Fibroblast of lung (primary cell): ENCODE results near the gene USP36. TPM values are rescaled to one million over a fixed set of nuclear protein-coding genes. Genes with fewer than 3 reads are reported as not detected.

Experiments used
- DNase-seq, 2 donors: peaks; one replicate each; pipeline versions ENCODE4 v3.0.0 to v3.0.0-alpha.2; 2010; ENCODE audit warnings: low read depth in 2 of 2
- H2AFZ ChIP-seq: 2 replicates; pipeline ENCODE4 v1.5.1; 2012; ENCODE audit warnings: low read length, control low read depth, inconsistent platforms
- H3K27ac ChIP-seq: 2 replicates; pipeline ENCODE4 v1.5.1; 2011; ENCODE audit warnings: low read length, control low read depth; ENCODE audit not compliant: insufficient read depth
- H3K27me3 ChIP-seq: 2 replicates; pipeline ENCODE4 v1.5.1; 2011; ENCODE audit warnings: mild to moderate bottlenecking, low read length; ENCODE audit not compliant: control insufficient read depth, insufficient read depth
- H3K36me3 ChIP-seq: 2 replicates; pipeline ENCODE4 v1.5.1; 2011; ENCODE audit warnings: low read length; ENCODE audit not compliant: control insufficient read depth, insufficient read depth
- H3K4me1 ChIP-seq: 2 replicates; pipeline ENCODE4 v1.5.1; 2011; ENCODE audit warnings: low read length; ENCODE audit not compliant: control insufficient read depth, insufficient read depth; ENCODE audit errors: extremely low read depth
- H3K4me2 ChIP-seq: 2 replicates; pipeline ENCODE4 v1.5.1; 2011; ENCODE audit warnings: low read length, control low read depth; ENCODE audit not compliant: insufficient read depth; ENCODE audit errors: extremely low read depth
- H3K4me3 ChIP-seq, 4 experiments: fragments of 200-600 bp in 1 of 4; sonication (generic) in 1 of 4; replicated peaks in 1 of 4; 2 replicates each; pipeline ENCODE4 v1.5.1; 2011 to 2016; ENCODE audit warnings: low read length in 4 of 4, low read depth in 3 of 4, mild to moderate bottlenecking in 3 of 4, control low read depth in 2 of 4, inconsistent platforms in 1 of 4, mixed read lengths in 1 of 4; ENCODE audit not compliant: insufficient read depth in 1 of 4; ENCODE audit errors: control extremely low read depth in 1 of 4
- H3K79me2 ChIP-seq: 2 replicates; pipeline ENCODE4 v1.5.1; 2012; ENCODE audit warnings: mild to moderate bottlenecking, low read length, inconsistent platforms; ENCODE audit not compliant: control insufficient read depth, insufficient read depth
- H3K9ac ChIP-seq: 2 replicates; pipeline ENCODE4 v1.5.1; 2011; ENCODE audit warnings: mild to moderate bottlenecking, low read length, control low read depth; ENCODE audit not compliant: insufficient read depth
- H3K9me3 ChIP-seq: 2 replicates; pipeline ENCODE4 v1.5.1; 2012; ENCODE audit warnings: low read depth, low read length; ENCODE audit not compliant: control insufficient read depth, insufficient read depth
- H4K20me1 ChIP-seq: 2 replicates; pipeline ENCODE4 v1.5.1; 2011; ENCODE audit warnings: low read length; ENCODE audit not compliant: control insufficient read depth, insufficient read depth; ENCODE audit errors: extremely low read depth
- EZH2 ChIP-seq: IDR thresholded peaks from 2 replicates; pipeline ENCODE4 v1.5.1; 2012; ENCODE audit warnings: low read length, control low read depth, mild to moderate bottlenecking; ENCODE audit errors: missing control alignments
- polyA plus RNA-seq, 2 donors: library from polyadenylated mRNA; depleted of rRNA in 1 of 2; stranded (reverse) in 1 of 2; unstranded in 1 of 2; fragments of >200 nt; gene quantifications; 2 replicates each; pipeline ENCODE4 v1.2.1, GENCODE V29; 2011 to 2012; ENCODE audit warnings: missing spikeins in 1 of 2
- total RNA-seq: library from RNA; depleted of rRNA; stranded (reverse); fragments of >200 nt; gene quantifications from 2 replicates; pipeline ENCODE4 v1.2.1, GENCODE V29; 2014
- TF ChIP-seq, protein P1 (sequence below), 2 donors: IDR thresholded peaks in 1 of 2; conservative IDR thresholded peaks in 1 of 2; 1 replicate in 1 of 2; 2 replicates in 1 of 2; pipeline ENCODE4 v1.5.1; 2011 to 2012; ENCODE audit warnings: low read length in 2 of 2, control low read depth in 1 of 2, inconsistent platforms in 1 of 2, low read depth in 1 of 2, mild to moderate bottlenecking in 1 of 2

Gene USP36
- total and polyA plus RNA-seq, 2 donors (not counting 1 experiment from before 2014, with no cell fraction given): 15.4 to 18.3 TPM

DNA sequence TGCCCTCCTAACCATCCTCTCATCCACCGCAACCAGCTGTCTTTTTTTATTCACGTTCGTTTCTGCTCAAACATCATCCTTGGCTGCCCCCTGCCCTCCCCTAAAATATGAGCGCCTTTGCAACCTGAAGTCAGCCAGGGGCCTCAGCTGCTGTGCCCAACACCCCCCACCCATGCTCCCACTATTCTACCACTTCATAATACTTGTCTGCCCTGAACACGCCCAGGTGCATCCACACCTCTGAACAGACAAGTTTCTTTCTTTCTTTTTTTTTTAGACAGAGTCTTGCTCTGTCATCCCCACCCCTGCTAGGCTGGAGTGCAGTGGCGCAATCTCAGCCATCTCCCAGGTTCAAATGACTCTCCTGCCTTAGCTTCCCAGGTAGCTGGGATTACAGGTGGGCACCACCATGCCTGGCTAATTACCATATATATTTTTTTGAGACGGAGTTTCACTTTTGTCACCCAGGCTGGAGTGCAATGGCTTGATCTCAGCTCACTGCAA is 35.5 kb upstream of the USP36 start:
- Histone ChIP-seq H3K4me2 (no peak overlapping the region), H3K9ac (no peak overlapping the region), H3K36me3 (peaks cover 8% of the 10 kb centered on the region), H3K79me2 (peaks cover 59% of the 10 kb centered on the region), H3K27me3 (no peaks in the 10 kb centered on the region), H3K9me3 (no peaks in the 10 kb centered on the region), H2AFZ (no peak overlapping the region), H4K20me1 (no peaks in the 10 kb centered on the region), H3K27ac (no peak overlapping the region), H3K4me3 (no peak overlapping the region), H3K4me1 (peaks cover 30% of the 10 kb centered on the region)
- DNase-seq: no peak
- no peak for TF ChIP-seq EZH2
- TF ChIP-seq, protein P1, sequence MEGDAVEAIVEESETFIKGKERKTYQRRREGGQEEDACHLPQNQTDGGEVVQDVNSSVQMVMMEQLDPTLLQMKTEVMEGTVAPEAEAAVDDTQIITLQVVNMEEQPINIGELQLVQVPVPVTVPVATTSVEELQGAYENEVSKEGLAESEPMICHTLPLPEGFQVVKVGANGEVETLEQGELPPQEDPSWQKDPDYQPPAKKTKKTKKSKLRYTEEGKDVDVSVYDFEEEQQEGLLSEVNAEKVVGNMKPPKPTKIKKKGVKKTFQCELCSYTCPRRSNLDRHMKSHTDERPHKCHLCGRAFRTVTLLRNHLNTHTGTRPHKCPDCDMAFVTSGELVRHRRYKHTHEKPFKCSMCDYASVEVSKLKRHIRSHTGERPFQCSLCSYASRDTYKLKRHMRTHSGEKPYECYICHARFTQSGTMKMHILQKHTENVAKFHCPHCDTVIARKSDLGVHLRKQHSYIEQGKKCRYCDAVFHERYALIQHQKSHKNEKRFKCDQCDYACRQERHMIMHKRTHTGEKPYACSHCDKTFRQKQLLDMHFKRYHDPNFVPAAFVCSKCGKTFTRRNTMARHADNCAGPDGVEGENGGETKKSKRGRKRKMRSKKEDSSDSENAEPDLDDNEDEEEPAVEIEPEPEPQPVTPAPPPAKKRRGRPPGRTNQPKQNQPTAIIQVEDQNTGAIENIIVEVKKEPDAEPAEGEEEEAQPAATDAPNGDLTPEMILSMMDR (conservative IDR thresholded peaks at IDR 0.05 in 1 of 2, IDR thresholded peaks at IDR 0.05 in 1 of 2; ENCODE audit: low read depth in 1 of 2, low read length in 2 of 2): no peak

DNA sequence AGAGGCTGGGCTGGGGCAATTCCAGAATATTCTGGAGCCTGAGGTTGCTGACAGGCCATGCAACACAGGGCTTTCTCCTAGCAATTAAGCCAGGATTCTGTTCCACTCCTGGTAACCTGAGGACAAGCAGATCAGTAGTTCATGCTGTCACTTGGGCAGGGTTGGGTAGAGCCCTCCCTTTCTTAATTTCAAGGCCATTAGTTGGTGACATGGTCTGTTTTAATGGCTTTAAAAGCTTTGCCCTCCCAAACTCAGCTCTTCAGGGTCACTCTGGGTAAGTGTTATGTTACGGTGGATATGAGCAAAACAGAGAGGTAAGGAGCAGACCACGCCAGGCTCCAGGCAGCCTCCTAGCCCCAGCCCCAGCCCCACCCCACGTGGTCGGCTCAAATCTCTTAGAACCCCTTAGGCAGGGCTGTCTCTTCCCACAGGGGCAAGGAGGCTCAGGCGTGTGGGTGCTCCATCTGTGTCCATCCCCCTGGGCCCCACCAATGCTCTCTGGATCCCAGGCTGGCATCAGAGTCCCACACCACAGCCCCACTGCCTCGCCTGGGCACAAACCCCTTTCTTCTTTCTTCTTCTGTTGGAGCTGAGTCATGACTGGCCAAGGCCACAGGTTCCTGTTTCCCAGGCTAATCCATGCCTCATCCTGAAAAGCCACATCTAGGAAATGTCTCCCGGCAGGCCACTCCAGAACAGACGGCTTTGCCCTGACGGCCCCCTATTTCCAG is 34.9 kb upstream of the USP36 start:
- Histone ChIP-seq H3K36me3 (peaks cover 12% of the 10 kb centered on the region), H3K4me1 (peaks cover 27% of the 10 kb centered on the region), H4K20me1 (no peaks in the 10 kb centered on the region), H3K27ac (no peak overlapping the region), H3K4me3 (no peak overlapping the region), H3K79me2 (peaks cover 56% of the 10 kb centered on the region), H3K27me3 (no peaks in the 10 kb centered on the region), H3K9me3 (no peaks in the 10 kb centered on the region), H3K9ac (no peak overlapping the region), H2AFZ (no peak overlapping the region), H3K4me2 (no peak overlapping the region)
- TF ChIP-seq, protein P1 (conservative IDR thresholded peaks at IDR 0.05 in 1 of 2, IDR thresholded peaks at IDR 0.05 in 1 of 2; ENCODE audit: low read depth in 1 of 2, low read length in 2 of 2): no peak
- TF ChIP-seq EZH2: no peak
- peak; percentile 30 to 68 for DNase-seq

DNA sequence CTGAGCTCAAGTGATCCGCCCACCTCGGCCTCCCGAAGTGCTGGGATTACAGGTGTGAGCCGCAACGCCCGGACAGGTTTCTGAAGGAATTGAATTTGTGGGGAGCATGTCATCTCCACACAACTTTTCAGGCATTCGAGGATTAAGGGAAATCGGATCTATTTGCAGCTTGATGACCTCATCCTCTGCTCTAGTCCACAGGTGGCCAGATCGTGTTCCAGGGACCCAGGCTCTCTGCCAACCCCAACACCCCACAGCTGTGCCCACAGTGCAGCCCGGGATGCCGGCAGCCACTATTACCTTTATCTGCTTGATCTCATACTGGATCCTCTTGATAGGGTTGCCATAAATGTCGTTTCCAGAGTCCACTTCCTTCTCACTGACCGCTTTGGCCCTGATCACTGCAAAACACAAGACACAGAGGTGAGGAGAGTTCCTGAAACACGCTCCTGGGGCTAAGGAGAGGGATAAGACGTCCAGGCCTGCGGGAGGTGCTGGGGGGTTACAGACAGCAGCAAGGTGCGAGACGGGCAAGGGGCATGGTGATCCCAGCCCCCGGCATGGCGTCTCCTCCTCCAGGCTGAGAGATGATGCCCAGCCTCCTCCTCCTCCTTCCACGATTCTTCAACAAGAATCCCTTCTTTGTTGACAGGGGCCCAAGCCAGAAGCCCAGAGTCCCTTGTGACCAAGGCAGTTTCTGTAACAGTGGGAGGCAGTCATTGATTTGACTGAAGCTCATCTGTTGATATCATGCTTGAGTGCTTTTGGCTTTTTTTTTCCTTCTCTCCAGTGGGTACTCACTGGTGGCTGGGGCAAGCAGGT is 33.1 kb upstream of the USP36 start:
- no peaks in the 10 kb centered on the region for H3K27me3 ChIP-seq
- no peak overlapping the region for H2AFZ ChIP-seq
- H3K4me3 ChIP-seq: no peak overlapping the region
- H3K79me2 ChIP-seq: peaks cover 45% of the 10 kb centered on the region
- H3K4me1 ChIP-seq: peaks cover 22% of the 10 kb centered on the region
- peak; percentile 62 to 82 for DNase-seq
- peak overlapping the region; percentile 35 for H3K27ac ChIP-seq
- H3K9ac ChIP-seq: no peak overlapping the region
- H3K9me3 ChIP-seq: no peaks in the 10 kb centered on the region
- peaks cover 15% of the 10 kb centered on the region for H3K36me3 ChIP-seq
- no peaks in the 10 kb centered on the region for H4K20me1 ChIP-seq
- H3K4me2 ChIP-seq: no peak overlapping the region
- TF ChIP-seq EZH2: no peak
